MM.1S (cell line): ENCODE measurements around the gene MYLK4.

Experiments
- CTCF ChIP-seq: fragments of 300-600 bp; sonication (generic); IDR thresholded peaks from 2 replicates; pipeline ENCODE4 v1.5.1; 2016; ENCODE audit warnings: antibody characterized with exemption, low read length, mixed read lengths
- EZH2 ChIP-seq: fragments of 300-600 bp; sonication (generic); optimal IDR thresholded peaks from 2 replicates; pipeline ENCODE3; 2017; ENCODE audit warnings: low read depth, mild to moderate bottlenecking, antibody characterized with exemption, low read length, mixed read lengths

DNA sequence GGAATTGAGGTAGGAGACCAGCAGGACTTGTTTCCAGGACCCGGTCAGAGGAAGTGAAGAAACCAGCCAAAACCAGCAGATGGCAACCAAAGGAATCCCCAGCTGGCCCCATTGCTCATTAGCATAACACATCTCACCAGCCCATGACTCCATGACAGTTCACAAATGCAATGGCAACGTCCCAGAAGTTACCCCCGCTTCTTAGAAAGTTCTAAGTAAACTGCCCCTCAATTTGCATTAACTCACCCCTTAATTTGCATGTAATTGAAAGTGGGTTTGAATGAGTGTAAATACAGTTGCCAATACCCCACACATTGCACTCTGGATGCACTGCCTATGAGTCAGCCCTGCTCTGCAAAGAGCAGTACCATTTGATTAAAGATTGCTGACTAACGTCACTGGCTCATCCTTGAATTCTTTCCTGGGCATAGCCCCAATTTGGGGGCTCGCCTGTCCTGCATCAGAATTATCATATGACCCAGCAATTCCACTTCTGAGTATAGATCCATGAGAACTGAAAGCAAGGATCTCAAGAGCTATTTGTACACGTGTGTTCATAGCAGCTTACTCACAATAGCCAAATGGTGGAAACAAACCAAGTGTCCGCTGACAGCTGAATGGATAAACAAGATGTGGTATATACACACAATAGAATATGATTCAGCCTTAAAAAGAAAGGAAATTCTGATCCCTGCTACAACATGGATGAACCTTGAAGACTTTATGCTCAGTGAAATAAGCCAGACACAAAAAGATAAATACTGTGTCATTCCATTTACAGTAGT, 36.4 kb downstream of the MYLK4 start:
- TF ChIP-seq CTCF (no peak), EZH2 (no peak)
